HTR-8/SVneo (cell line): Measurements from ENCODE around the gene SLC27A4.

Experiments
- DNase-seq: peaks from one replicate; pipeline ENCODE4 v3.0.0; 2011; ENCODE audit warnings: low spot score, mixed read lengths; ENCODE audit not compliant: insufficient read length
- FAIRE-seq: peaks from 2 replicates; lab custom pipeline; 2011; peaks lifted over from hg19 to GRCh38; lab: Jason Lieb, UNC

The SLC27A4 gene

DNA sequence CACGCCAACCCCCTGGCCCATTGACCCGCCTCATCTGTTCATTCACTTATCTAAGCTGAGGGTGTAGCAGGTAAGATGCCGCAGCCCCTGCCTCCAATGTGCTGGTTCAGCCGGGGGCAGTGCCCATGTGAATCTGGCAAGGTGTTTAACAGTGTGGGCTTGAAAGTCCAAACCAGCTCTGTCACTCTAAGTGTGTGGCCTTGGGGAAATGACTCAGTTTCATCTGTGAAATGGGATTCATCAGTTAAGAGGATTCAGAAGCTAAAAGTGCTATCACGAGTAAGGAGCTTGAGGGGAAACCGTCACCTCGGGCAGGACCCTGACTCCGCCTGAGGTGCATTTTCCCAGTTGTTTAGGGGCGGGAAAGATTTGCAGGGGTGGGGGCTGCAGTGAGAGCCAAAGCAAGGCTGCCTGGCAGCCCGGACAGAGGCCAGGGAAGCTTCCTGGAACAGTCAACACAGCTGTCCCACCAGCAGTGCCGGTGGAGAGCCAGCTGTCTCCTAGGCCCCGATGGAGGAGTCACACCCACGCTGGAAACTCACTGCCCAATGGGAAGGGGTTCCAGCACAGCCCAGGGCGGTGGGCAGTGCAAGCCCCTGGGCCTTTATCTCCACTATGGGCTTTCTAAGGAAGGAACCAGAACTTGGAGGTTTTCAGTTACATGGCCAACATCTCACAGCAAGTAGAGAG is 21.1 kb downstream of the SLC27A4 start:
- no peak for DNase-seq

DNA sequence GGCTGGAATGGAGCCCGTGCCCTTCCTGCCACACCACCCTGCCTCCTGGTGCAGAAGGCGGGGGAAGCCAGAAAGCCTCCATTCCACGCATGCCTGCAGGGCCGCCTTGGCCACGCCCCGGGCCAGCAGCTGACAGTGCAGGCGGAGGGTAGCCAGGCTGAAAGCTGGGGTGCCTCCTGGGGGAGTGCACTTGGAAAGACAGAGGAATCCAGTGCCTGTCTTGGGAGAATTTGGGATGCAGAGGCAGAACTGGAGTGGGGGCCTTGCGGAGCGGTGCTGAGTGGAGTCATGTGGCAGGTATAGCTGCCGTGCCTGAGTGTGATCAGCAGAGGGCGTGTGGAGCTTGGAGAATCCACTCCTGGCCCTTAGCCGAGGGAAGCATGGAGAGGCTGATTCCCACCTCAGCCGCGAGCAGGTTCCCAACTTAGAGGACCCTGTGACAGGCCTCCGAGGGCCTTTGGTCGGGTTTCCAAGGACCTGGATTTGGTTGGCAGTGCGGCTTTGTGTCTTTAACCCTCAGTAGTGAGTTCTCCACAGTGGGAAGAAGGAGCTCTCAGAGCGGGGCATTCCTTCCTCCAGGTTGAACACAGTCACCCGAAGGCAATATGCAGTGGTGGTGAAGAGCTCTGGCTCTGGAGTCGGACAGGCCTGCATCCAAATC is 21.8 kb downstream of the SLC27A4 start:
- peak; percentile 81 for DNase-seq
- FAIRE-seq: no peak

More for the DNA sequence above, 21.1 kb downstream of the SLC27A4 start:
- no peak for FAIRE-seq

DNA sequence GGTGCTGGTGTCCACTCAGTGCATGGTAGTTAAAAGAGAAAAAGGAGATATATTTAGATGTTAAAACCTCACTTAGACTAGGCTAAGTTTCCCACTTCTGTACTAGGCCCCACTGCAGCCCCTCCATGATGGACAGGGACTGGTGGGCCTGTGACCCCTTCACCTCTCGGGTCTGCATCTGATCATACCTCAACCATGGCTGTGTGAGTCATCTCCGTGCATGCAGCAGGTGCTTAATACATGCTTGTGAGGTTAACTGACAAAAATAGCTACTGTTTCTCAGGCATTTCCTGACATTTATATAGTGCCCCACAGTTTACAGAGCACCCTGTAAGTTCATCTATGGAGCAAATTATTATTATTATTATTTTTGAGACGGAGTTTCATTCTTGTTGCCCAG is 22.4 kb downstream of the SLC27A4 start:
- DNase-seq: no peak
- FAIRE-seq: no peak

DNA sequence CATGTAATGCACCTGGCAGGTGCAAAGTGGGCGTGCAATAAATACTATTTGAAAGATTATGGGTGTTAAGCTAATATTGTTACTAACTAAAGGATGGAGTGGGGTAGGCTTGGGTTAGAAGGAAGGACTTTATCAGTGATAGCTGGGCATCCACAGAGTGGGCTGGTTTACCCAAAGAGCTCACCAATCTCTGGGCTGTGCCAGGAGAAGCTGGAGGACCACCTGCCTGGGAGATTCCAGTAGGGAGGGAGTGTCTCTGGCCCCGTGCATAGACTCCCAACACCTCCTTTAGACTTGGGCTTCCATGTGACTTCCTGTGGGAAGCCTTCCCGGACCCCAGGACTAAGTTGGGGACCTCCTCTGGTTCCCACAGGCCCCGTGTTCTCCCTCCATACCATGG is 25.2 kb downstream of the SLC27A4 start:
- FAIRE-seq (no peak), DNase-seq (no peak)

DNA sequence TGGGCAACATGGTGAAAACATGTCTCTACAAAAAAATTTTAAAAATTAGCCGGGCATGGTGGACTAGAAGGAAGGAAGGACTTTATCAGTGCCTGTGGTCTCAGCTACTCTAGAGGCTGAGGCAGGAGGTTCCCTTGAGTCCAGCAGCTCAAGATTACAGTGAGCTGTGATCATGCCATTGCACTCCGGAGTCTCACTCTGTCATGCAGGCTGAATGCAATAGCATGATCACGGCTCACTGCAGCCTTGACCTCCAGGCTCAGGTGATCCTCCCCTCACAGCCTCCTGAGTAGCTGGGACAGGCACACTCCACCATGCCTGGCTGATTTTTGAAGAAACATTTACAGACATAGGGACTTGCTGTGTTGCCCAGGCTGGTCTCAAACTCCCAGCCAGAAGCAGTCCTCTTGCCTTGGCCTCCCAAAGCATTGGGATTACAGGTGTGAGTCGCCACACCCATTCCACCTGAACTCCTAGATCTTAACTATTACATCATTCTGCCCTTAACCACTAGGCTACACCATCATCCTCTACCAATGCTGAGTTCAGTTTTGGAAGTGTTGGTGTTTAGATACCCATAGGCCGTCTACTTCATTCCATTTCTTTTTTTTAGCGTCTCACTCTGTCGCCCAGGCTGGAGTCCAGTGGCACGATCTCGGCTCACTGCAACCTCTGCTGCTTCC is 28.8 kb downstream of the SLC27A4 start:
- no peak for DNase-seq
- FAIRE-seq: no peak

DNA sequence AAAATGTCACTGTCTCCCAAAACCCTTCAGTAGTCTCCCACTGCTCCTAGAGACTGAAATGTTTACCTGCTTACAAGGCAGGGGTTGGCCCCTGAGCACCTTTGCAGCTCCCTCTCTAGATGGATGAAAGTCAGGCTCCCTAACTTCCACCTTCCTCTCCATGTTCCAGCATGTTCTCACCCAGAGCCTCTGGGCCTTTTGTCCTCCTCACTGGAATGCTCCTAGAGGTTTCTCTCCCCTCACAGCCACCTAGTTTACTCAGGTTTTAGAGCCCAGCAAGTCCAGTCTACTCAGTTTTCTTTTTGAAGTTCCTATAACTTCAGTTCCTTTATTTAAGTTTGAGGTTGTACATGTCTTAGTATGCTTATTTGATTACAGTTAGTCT is 30.0 kb downstream of the SLC27A4 start:
- DNase-seq (no peak), FAIRE-seq (no peak)

DNA sequence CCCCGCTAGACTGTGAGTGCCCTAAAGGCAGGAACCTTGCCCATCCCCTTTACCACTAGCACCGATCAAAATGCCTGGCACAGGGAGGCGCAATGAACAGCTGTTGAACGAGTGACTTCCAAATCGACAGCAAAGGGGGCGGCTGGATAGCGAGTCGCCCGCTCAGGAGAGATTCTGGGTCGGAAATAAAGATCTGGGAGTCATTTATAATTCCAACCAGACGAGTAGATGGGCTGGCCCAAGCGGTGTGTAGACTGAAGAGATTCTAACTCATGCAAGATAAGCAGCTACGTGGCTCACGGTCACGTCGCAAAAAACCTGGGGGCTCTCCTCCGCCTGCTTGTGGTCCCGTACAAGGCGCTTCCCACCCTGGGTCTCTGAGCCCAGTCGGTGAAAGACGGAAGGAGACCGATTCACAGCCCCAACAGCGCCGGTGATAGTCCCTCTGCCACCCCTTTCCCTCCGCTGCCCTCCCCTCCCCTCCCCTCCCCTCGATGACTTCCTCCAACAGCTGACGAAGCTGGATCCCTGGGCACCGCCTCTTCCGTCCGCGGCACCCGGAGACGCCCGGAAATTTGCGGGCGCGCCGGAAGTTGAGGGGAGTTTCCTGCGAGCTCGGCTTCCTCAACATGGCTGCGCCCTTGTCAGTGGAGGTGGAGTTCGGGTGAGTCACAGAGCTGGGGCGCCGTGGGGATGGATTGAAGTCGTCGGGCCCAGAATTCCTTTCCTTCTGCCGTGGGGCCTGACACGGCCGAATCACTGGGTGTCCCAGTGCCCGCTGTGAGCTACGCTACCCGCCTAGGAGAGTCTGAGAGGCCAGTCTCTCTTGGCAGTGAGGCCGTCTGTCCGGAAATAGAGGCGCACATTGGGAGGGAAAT is 30.7 kb downstream of the SLC27A4 start, which contains the start of gene URM1:
TSS of gene URM1 (plus strand) at position 623 of the 878 bp plus-strand sequence. CDS start at position 630, 7 bp downstream.
- peak; percentile 96 for DNase-seq
- no peak for FAIRE-seq

DNA sequence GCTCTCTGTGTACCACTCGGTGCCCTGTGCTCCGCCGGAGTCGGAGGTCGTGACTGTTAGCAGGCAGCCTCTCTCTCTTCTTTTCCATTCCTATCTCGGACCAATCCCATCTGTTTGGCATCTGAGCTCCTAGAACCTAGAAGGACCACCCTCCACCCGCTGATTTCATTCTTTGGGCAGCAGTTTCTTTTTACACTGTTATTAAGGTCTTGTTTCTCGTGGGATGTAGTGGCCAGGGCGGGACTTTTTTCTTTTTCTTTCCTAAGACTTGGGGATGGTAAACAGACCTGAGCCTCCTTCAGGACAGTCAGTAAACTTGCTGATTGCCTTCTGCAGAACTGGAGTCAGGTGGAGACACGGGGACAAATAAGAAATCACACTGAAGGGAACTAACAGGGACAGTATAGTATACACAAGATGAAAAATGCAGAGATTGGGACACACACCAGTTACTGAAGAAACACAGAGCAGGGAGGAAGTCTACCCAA is 31.3 kb downstream of the SLC27A4 start:
- no peak for DNase-seq
- FAIRE-seq: no peak

DNA sequence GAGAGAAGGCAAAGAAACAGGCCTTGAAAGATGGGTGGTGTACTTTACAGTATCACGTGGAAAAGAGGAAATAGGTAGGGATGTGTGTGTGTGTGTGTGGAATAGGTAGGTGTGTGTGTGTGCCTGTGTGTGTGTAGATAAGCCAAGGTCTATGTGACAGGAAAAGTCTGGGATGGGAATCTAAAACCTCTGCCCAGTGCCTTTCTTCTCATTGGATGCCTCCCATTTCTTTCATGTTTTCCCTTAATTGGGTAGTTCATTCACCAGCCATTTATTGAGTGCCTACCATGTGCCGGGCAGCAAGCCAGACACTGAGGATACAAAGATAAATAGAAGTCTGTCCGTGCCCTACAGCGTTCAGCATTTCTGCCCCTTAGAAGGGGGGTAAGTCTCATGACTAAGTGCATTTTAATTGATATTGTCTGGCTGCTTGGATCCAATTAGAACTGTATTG is 31.9 kb downstream of the SLC27A4 start:
- FAIRE-seq: no peak
- DNase-seq: no peak

DNA sequence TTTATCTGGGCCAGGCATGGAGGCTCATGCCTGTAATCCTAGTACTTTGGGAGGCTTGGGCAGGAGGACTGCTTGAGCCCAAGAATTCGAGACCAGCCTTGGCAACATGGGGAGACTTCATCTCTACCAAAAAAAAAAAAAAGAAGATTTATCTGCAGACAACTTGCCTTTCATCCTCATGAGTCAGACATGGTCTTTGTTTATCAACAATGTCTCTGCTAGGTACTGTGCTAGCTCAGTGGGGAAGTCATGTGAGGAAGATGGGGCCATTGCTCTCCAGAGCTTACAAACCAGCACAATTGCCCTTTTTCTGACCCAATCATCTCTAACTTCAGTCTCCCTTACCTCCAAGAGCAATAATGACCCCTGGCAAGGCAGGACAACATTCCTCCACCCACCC is 32.5 kb downstream of the SLC27A4 start:
- no peak for DNase-seq
- no peak for FAIRE-seq

DNA sequence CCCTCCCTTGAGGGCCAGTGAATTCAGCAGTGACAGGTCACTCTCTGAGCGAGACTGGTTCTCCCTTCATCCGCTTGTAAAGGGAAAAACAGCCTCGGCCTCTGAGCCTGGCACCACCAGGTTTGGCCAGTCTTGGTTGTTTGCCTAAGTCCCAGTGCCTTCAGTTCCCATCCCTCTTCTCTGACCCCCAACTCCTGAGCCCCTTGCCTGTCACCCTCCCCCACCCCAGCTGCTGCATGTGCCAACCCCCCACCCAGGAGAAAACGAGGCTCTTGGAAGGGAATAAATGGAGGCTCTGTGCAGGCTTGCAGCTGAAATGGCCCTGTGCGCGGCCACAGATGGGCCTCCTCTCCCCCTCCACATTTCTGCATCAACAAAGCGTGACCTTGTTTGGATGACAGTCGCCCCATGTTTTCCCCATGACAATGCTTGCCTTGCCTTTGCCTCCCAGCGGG is 33.9 kb downstream of the SLC27A4 start:
- DNase-seq: no peak
- FAIRE-seq: no peak

DNA sequence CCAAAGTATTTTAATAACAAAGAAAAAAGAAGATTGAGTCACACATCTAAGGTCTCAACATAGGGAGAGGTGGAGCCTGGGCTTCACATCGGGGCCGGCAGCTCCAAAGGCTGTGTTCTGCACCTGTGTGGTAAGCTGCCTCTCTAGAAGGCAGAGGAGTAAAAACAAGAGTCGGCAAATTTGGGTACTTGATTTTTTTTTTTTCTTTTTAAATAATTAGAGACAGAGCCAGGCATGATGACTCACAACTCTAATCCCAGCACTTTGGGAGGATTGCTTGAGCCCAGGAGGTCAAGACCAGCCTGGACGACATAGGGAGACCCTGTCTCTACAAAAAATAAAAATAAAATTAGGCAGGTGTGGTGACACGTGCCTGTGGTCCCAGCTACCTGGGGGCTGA is 35.5 kb downstream of the SLC27A4 start:
- FAIRE-seq (no peak), DNase-seq (no peak)

DNA sequence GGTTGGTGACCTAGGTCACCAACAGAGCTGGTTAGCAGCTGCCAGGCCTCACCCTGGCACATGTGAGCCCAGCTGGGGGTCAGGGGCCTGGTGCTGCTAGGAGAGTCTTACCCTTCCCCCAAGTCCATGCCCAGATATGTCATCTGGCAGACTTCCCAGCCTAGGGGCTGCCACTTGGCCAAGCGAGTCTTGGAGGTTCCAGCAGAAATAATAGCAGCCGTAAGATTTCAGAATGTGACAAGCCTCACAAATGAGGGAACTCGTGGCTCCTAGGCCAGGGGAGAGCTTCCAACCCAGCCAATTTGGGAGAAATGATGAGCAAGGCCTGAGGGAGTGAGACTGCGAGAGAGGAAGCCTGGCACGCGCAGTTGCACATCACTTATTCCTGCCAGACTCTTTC is 41.9 kb downstream of the SLC27A4 start:
- DNase-seq: no peak
- no peak for FAIRE-seq

DNA sequence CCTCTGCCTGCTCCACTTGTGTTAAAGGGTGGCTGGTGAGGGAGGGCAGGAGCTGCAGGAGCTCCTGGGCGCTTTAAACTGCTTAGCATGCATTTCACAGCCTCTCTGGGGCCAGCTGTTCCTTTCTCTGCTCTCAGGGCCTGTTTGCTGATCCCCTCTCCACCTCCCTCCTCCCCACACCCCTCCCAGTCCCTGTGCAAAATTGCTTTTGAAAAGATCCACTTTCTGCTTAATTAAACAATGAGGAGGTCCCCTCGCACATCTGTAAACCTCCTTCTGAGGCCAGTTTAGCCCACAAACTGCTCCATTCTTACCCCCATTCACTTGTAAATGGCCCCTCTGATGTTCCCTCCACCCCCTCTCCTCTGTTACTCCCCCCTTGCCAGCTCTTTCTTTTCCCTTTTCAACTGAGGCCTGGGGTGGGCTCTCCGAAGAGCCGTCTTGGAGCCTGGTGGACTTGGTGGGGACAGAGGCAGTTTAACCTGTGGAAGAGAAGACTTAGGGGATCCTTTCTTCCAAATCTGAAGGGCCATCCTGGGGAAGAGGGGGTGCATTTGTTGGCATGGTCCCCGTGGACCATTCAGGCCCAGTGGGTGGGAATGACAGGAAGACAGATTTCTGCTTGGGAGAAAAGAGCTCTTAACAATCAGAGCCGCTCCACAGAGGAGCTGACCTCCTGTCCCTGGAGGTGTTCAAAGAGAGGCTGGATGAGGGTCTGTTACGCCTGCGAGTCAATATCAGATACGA is 42.9 kb downstream of the SLC27A4 start:
- FAIRE-seq: no peak
- DNase-seq: no peak

DNA sequence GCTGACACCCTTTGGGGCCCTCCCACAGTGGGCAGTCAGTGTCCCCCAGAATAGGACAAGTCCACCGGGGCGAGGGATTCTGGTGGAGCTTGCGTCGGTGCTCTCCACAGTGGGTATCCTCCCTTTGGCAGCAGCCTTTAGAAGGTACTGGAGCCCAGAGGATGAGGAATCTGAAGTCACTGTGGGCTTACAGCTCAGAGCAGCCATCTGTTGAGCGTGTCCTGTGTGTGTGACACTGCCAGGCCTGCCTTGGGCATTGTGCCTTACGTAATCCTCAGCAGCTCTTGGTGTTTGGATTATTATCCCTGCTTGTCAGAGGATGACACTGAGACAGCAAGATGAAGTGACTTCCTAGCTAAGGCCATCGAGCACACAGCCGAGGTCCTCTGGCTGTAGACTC is 43.5 kb downstream of the SLC27A4 start:
- DNase-seq (no peak), FAIRE-seq (no peak)

DNA sequence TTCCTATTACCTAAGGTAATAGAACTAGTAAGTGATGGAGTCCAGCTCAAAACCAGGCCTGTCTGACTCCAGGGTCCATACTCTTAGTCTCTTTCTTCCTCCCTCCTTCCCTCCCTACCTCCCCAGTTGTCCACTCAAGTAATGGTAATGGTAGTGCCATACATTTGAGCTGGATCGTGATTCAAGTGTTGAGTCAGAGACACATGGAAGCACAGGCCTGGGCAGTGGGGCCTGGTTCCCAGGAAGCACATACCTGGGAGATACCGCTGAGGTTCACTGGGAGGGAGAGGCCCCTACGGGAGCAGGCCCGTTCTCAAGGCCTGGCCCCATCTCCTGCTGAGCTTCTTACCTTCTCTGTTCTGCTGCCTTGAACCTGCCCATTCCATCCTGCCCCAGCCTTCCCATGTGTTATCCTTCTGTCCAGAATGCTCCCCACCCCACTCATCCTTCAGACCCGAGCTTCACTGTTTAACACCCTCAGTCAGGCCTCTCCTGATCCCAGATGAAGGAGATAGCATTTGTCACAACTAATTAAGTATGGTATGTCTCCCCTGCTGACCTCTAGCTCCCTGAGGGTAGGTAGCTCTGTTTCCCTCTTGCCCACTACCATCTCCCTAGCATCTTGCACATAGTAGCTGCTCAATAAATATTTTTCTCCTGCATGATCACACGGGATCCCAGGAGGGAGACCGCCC is 44.6 kb downstream of the SLC27A4 start:
- DNase-seq: no peak
- no peak for FAIRE-seq

DNA sequence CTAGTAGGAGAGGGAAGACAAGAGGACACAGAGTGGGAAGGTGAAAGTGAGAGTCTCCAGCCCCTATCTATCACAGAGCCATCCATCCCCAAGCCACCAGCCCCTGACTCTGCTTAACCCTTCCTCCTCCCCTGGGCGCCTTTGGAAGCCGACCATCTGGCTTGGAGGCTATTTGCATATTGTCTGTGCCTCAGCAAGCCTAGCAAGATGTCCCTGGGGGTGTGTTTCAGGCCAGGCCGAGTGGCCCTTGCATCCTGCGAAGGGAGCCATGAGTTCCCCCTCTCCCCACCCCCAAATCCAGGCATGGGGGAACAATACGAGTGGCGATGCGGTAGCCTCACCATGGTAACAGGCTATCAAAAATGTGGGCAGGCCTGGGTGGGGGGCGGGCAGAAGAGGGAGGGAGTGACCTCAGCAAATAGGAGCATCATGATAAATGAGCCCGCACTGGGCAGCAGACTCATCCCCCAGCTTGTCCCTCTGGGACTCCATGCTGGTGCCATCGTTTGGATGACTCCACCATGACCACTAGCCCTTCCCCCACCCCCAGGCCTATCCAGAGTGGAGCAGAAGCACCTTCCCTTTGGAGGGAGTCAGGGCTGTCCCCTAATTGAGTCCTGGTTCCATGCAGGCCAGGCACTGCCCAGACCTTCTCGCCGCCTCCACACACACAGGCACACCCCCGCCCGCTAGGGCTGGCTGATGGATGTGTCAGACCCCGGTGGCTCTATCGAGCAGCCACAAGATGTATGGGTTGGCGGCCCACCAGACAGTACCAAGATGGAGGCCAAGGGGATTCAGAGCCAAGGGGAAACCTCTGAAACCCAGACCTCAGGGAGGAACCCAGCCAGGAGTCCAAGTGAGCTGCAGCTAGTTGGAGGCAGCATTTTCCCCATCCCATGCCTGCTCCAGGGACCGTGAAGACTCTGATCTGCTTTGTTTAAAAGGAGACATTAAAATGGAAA is 45.5 kb downstream of the SLC27A4 start:
- FAIRE-seq: no peak

DNA sequence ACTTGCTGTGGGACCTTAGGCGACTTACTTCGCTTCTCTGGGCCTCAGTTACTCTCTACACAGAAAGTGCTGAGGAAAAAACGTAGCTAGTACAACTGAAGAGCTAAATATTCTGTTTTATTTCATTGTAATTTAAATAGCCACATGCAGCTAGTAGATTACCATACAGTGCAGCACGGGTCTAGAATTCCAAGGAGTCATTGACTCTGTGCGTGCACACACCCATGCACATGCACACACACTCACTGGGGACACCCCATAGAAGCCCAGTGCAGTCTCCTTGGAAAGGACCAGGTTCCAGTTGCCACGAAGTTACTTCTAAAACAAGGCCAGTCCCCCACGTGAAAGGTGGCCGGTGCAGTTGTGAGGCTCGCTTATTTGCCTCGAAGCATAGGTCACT is 47.8 kb downstream of the SLC27A4 start:
- FAIRE-seq: no peak
- no peak for DNase-seq

More for the DNA sequence above, 45.5 kb downstream of the SLC27A4 start:
- DNase-seq: no peak
